Retina (tissue), 1 donor: ENCODE results near the gene POR.
"Not testable (repeated sequence)": the region's sequence is repeated elsewhere in the genome, so short reads cannot be mapped to it uniquely, and the experiment has no call there.

Experiments
- DNase-seq: peaks from one replicate; pipeline ENCODE4 v3.0.0-alpha.2; 2016

POR gene

DNA sequence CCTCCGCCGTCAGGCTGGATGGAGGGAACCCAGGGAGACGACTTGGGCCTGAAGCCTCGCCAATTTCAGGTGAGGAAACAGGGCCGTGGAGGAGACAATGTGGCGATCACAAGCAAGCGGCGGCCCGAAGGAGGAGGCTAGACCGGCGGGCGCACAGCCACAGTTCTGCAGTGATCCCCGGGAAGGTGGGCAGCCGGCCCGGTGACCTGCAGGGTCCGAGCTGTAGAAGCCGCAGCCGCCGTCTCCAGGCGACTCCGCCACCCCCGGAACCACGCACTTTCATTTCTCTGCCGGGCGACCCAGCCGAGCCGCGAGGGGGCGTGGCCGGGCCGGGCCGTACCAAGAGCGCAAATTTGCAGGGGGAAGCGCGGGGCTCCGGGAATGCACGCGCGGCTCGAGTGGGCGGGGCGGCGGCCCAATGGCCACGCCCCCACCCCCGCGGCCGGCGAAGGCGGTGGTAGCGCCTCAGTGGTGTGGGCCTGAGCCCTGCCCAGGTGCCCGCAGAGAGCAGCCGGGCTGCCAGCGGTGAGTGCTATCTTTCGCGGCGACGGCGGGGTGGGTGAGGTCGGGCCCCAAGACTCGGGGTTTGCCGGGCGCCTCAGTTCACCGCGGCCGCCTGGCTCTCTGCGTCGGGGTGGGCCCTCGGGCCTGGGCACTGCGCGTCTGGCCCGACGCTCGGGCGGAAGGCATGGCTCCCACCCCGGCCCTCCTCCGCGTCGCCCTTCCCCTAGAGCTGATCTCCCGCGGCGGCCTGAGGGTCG, at the start of gene POR:
Gene POR, plus strand, starts transcription at position 501 of the 761 bp plus-strand sequence. CDS start 38,847 bp downstream, outside the sequence.
- DNase-seq: peak; percentile 99

DNA sequence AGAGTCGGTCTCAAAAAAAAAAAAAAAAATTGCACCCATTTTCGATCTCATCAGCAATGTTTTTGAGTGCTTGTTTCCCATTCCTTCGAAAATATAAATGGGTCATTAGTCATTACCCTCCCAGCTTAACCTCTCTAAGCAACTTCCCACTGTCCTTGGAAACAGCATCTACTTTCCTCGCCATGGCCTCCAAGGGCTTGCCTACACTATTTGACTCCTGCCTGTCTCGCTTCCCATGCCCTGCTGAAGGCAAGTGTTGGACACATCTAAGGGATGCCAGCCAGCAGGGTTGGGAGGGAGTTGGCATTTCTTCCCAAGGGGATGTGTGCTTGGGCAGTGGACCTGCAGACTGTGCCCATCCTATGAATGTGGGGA, 48.9 kb upstream of the POR start:
- peak; percentile 29 for DNase-seq

DNA sequence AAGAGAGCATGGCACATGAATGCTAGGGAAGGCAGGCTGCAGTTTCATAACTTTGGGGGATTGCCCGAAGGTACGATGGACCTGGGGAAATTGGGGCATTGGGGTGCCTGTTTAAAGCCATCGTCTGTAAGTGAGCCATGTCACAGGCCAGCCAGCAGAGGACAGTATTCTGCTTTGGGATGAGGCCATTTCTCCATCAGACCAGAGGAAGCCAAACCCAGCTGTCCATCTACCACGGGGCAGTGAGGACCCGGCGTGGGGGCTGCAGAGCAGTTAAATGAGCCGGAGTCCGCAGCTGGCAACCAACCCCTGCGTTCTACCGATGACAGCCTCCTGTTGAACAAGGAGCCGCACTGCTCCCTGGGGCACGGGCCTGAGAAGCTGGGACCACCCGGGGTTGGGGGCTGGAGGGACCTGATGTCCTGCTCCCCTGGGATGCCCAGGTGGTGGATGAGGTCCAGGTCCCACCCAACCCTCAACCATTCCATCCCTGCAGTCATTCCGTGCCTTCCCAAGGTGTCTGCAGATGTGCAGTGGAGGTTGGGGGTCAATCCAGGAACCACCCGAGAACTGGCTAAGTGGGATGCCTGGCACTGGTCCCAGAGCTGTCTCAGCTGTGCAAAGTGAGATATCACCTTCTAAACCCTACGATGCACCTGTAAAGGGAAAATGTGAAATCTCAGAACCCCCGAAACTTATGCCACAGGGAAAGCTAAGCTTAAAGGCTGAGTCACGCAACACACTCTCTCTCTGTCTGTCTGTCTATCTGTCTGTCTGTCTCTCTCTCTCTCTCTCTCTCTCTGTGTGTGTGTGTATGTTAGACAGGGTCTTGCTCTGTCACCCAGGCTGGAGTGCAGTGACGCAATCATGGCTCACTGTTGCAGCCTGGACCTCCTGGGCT, 48.2 kb upstream of the POR start:
- DNase-seq: peak; percentile 71

DNA sequence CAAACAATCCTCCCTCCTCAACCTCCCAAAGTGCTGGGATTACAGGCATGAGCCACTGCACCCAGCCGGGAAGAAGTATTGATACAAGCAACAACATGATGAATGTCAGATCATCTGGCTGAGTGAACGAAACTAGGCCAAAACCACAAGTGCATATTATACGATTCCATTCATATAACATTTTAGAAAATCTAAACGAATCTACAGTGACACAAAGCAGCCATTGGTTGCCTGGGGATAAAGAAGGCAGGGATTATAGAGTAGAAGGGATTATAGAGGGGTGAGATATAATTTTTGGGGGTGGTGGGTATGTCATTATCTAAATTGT, 47.6 kb upstream of the POR start:
- no peak for DNase-seq

DNA sequence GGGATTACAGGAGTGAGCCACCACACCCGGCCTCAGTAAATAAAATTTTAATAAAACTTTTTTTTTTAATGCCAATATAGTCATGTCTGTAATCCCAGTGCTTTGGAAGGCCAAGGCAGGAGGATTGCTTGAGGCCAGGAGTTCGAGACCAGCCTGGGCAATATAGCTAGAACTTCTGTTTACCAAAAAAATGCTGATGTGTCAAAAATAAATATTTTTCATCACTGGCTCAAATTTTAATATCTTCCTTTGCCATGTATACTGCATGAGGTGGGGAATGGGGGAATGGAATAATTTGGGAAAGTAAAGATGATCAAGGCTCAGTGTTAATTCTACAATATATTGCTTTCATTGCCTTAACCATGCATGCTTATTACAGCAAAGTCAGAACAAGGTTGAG, 46.8 kb upstream of the POR start:
- DNase-seq: no peak

DNA sequence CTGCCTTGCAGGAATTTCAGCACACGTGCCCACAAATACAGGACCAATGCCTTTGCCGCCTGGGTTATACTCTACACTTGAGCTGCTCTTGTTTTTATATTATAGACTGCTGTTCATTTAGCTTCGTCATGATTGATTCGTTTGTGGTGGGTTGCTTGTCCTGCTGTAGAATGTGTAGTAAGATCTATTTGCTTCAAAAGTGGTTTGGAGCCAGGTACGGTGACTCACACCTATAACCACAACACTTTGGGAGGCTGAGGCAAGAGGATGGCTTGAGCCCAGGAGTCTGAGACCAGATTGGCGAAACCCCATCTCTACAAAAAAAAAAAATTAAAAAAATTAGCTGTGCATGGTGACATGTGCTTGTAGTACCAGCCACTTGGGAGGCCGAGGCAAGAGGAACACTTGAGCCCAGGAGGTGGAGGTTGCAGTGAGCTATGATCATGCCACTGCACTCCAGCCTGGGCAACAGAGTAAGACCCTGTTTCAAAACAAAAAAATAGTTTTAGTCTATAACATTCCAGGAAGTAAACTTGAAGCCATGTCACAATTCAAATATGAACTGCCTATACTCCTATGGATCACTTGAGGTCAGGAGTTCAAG, 45.1 kb upstream of the POR start:
- no peak for DNase-seq

DNA sequence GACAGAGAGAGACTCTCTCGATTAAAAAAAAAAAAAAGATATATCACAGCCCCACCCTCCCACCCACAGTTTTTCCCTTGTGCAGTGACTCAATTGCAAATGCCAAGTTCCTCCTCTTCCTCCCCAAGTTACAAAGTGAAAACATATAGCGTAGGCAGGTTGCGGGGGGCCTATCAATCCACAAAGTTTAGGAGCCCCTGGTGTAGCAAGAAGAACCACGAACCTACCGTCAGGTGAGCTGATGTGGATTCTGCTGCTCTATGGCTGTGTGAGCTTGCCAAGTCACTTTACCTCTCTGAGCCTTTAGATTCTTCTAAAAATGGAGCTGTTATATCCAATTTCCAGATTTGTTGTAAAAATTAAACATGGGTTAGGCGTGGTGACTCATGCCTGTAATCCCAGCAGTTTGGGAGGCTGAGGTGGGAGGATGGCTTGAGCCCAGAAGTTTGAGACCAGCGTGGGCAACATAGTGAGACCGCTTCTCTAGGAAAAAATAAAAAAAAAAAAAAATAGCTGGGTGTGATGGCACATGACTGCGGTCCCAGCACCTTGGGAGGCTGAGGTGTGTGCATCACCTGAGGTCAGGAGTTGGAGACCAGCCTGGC, 44.3 kb upstream of the POR start:
- DNase-seq: no peak

DNA sequence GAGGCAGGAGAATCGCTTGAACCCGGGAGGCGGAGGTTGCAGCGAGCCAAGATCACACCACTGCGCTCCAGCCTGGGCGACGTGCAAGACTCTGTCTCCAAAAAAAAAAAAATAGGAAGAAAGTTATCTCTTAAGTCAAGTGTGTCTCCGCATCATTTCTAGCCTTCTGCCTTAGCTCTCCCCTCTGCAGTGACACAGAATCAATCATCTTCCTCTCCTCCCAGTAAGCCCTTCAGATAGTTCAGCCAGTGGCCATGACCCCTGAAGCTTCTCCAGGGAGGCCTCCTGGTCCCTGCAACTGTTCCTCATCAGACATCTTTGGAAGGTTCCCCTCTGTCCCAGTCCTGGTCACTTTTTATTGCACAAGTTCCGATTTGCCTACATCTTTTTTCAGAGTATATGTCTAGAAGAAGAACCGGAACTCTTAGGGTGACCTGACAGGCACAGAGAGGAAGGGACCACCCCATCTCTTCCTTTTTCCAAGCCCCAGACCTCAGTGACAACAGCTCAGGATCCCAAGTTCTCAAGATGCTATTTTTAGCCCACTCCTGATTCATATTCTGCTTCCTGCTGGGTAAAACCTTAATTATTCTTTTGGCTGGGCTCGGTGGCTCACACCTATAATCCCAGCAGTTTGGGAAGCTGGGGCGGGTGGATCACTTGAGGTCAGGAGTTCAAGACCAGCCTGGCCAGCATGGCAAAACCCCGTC, 42.7 kb upstream of the POR start:
- DNase-seq: no peak

DNA sequence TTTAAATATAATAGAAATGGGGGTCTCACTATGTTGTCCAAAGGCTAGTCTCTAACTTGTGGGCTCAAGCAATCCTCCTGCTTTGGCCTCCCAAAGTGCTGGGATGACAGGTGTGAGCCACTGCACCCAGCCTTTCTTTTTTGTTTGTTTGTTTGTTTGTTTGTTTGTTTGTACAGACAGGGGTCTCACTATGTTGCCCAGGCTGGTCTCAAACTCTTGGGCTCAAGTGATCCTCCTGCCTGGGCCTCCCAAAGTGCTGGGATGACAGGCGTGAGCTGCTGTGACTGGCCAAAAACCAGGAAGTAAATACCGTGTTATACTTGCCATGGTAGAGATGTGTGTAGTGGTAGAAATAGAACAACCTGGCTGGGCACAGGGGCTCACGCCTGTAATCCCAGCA, 40.8 kb upstream of the POR start:
- not testable (repeated sequence) for DNase-seq

DNA sequence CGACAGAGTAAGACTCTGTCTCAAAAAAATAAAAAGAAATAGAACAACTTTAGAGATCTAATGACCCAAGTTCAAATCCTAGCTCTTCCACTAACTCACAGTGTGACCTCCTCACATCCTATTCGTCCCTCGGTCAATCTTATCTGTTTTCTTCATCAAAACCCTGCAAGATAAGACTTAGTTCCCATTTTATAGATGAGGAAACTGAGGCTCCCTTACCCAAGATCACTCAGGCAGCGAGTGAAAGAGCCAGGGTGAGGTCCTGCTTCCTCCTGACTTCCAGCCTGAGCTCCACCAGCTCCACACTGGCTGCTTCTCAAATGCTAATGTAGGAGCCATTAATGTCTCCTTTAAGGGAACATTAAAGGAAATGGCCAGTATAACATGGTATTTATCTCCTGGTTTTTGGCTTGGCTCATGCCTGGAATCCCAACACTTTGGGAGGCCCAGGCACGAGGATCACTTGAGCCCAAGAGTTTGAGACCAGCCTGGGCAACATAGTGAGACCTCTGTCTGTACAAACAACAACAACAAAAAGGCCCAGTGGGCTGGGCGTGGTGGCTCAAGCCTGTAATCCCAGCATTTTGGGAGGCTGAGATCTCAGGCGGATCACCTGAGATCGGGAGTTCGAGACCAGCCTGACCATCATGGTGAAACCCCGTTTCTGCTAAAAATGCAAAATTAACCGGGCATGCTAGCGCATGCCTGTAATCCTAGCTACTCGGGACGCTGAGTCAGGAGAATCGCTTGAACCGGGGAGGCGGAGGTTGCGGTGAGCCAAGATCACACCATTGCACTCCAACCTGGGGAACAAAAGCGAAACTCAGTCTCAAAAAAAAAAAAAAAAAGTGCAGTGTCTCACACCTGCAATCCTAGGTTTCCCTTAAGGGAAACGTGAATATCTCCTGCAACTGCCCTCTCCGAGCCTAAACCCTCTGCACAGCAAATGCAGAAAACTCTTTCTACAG, 39.6 kb upstream of the POR start:
- no peak for DNase-seq

DNA sequence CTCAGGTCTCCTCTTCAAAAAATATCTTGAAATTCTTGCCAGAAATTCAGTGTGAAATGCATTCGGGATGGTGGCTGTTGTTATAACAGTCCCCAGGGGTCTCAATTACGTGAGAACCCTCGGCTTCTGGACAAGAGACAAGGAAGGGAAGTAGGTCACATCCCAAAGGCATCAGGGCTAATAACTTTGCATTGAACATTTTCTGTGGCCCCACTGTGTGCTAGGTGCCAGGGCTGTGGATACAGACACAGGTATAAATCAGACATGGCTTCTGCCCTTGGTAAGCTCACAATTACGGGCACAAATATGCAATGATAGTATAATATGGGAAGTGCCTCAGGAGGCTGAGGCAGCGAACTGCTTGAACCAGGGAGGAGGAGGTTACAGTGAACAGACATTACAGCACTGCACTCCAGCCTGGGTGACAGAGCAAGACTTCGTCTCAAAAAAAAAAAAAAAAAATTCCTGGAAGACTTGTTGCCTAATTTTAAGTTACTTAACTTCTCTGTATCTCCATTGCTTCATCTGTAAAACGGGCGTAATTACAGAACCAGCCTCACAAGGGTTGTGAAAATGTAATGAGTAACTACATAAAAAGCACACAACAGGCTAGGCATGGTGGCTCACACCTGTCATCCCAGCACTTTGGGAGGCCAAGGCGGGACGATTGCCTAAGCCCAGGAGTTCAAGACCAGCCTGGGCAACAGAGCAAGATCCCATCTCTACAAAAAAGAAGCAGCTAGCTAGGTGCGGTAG, 38.7 kb upstream of the POR start:
- no peak for DNase-seq

DNA sequence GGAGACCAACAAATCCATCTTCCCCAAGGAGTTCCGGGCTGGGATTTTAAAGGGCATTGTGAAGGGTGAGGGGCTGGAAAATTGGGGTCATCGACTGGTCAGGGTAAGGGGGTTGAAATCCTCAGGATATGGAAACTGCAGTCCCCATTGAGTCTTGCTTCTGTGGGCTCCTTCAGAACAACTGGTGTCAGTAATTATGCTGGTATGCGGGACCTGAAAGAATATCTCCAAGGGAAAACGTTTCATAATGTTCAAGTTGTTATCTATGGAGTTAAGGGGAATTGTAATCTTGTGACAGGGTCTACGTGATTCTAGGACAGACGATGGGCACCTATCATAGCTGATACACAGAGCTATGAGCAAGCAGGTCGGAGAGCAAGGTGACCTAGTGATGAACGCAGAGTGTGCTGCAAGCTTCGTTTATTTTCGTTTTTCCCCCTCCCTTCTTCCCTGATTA, 36.6 kb upstream of the POR start:
- no peak for DNase-seq

DNA sequence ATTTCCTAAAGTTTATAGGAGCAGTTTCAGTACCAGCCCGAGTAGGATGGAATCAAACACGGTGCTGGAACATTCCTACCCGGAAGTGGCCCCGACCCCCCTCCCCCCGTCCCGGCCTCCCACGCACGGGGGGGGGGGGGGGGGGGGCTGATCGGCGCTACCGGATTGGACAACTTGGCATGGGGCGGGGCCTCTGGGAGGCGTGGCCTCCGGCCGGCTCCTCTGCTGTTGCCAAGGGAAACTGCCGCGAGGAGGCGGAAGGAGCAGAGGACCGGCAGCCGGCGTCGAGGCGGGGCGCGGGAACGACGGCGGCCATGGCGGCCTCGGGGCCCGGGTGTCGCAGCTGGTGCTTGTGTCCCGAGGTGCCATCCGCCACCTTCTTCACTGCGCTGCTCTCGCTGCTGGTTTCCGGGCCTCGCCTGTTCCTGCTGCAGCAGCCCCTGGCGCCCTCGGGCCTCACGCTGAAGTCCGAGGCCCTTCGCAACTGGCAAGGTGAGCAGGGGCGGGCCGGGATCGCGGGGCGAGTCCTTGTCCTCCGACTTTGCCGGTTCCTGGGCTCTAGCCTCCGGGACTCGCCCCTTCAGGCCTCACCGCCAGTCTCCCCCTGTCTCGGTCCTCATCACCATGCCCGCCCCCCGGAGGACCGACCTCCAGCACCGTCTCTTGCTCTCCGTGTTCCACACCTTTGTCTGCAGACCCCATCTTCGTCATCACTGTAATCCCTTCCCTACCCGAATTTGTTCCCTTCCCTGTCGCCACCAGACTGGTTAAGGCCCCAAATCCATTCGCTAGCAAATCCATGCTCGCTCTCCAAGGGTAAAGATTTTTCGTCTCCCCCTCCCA, 36.0 kb upstream of the POR start, which contains the start of gene RHBDD2:
Gene RHBDD2, plus strand, starts transcription at position 266 of the 843 bp plus-strand sequence. Its CDS starts 49 bp downstream, at position 315.
- peak; percentile 92 for DNase-seq

DNA sequence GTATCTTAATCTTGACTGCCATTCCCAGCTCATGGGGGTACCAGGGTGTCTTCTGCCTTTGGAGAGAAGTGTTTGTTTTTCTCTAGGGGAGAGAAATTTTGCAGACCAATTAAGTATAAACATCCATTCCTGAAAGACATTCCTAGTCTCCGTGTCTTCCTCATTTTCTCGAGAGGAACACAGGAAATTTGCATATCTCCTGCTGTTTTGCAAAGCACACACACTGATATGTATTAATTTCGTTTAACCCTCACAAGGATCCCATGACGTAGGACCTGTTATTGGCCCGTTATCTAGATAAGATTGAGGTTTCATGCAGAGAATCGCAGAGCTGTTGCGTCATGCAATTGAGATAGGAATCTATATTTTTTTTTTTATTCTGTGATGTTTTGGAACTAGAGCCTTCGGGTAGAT, 35.2 kb upstream of the POR start:
- DNase-seq: no peak

DNA sequence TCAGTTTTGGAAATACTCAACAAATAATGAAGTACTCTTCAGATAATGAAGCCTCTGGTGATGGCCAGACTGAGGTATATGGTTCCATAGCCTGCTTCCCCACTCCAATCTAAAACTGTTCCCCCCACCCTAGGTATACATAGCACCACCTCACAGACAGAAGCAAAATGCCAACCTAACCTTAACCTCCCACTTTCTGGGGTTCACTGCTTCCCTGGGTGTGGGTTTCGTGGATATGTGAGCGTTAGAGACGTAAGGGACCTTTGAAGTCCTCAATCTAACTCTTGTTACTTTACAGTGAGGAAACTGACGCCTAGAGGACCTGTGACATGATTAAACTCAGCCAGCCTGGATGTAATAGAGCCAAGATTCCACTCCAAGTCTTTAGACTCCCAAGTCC, 34.7 kb upstream of the POR start:
- no peak for DNase-seq

DNA sequence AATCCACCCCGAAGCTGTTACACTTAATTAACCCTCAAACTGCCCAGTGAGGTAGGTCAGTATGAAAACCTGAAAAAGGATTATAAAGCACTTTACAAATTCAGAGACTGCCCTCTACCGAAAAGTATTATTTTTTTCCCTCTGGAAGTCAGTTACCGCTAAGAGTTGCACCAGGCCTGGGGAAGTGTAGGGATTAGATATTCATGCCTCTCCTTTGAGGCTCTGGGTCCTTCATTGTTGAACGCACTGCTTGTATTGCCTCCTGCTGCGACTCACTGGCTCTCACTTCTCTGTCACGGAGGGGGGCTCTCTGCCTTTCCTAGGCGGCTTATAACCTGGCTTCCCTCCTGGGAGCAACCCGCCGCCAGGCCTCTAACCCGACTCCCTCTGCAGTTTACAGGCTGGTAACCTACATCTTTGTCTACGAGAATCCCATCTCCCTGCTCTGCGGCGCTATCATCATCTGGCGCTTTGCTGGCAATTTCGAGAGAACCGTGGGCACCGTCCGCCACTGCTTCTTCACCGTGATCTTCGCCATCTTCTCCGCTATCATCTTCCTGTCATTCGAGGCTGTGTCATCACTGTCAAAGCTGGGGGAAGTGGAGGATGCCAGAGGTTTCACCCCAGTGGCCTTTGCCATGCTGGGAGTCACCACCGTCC, 33.4 kb upstream of the POR start:
- DNase-seq: peak; percentile 29

DNA sequence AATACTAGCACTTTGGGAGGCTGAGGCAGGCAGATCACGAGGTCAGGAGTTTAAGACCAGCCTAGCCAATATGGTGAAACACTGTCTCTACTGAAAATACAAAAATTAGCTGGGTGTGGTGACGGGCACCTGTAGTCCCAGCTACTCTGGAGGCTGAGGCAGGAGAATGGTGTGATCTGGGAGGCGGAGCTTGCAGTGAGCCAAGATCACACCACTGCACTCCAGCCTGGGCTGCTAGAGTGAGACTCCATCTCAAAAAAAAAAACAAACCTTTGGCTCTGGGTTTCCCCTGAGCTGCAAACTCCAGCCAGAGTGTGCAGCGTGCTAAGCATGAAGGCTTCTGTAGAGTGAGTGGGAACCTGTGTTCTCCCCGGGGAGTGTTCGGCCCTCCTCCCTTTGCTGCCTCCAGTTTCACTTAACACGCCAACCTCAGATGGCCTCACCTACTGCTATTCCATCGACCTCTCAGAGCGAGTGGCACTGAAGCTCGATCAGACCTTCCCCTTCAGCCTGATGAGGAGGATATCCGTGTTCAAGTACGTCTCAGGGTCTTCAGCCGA, 31.6 kb upstream of the POR start:
- not testable (repeated sequence) for DNase-seq

DNA sequence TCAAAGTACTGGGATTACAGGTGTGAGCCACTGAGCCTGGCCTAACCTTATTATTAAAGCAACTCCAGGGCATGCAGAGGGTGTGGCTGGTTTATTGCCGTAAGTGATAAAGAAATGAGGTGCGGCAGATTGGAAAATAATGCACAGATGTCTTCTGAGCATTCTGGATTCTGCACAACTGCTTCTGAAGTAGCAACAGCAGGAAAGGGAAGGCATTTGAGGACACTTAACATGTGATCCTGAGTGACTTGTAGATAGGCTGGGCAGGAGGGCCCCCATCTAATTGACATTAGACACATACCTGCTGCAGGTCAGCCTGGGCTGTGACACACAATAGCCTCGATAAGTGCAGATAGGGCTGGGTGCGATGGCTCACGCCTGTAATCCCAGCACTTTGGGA, 30.5 kb upstream of the POR start:
- no peak for DNase-seq

DNA sequence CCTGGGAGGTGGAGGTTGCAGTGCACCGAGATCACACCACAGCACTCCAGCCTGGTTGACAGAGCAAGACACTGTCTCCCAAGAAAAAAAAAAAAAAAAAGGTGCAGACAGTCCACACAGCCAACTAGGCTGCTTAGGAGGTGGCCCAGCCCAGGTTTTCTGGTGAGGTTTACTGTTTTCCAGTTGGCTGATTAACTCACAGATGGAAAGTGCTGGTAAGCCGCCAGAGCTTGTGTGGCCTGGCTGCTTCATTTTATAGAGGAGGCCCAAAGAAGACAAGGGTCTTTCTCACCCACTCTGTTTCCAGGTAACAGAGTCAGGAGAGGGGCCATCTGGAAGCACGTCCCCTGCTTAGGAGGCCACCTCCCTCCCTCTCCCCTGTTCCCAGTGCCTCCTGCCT, 29.9 kb upstream of the POR start:
- no peak for DNase-seq
